ENCODE measurements around the gene TFCP2.
A peak's percentile ranks its signal among the peaks of the same experiment; 100 is the strongest.
"Not testable (repeated sequence)": the region's sequence is repeated elsewhere in the genome, so short reads cannot be mapped to it uniquely, and the experiment has no call there.

The TFCP2 gene

GRCh38 chr12:51147309-51147708, 25.6 kb downstream of the TFCP2 start:
- no peak for DNase-seq

GRCh38 chr12:51139292-51139844, 33.6 kb downstream of the TFCP2 start:
- no peak for DNase-seq

DNA sequence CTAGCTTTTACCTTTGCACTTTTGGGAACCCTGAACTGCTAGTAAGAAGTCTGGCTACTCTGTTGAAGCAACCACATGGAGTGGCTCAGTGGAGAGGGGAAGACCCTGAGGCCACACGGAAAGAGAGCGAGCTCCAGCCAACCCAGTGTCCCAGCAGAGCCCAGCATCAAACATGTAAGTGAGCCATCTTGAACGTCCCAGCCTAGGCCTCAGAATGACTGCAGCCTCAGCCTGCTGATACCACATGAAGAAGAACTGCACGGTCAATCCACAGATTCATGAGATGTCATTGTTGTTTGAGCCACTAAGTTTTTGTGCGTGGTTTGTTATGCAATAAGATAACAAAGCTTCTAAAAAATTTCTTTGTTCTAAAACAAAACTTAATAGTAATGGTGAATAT, 40.2 kb downstream of the TFCP2 start:
- no peak for DNase-seq

DNA sequence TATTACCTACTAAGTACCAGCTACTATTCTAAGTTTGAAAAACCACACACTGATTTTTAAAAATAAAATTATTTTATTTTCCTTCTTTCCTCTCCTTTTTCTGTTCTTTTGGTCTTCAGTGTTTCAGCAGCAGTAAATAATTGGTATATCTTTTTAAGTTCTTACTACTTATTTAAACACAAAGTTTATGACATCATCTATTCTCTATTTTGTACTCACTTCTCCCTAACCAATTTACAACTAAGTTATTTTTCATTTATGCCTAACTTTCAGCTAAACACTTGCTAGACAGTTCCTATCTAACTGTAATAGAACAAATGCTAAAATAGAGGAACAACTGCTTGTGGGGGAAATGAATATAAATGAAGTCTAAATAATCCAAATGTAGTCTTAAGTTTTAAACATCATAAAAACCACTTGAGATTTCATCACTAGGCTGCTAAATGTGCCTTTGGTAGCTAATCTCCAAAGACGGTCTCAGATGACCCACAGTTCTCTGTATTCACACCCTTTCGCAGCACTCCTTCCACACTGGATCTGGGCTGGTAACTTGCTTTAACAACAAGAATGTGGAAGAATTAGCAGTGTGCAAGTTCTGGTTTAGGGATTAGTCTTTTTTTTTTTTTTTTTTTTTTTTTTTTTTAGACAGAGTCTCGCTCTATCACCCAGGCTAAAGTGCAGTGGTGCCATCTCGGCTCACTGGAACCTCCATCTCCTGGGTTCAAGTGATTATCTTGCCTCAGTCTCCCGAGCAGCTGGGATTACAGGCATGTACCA, 41.0 kb downstream of the TFCP2 start:
- DNase-seq: no peak

- no peak for DNase-seq
Measured at GRCh38 chr12:51128919-51129318, 44.0 kb downstream of the TFCP2 start.

- DNase-seq: no peak
Measured at GRCh38 chr12:51127050-51127729, 45.7 kb downstream of the TFCP2 start.

DNA sequence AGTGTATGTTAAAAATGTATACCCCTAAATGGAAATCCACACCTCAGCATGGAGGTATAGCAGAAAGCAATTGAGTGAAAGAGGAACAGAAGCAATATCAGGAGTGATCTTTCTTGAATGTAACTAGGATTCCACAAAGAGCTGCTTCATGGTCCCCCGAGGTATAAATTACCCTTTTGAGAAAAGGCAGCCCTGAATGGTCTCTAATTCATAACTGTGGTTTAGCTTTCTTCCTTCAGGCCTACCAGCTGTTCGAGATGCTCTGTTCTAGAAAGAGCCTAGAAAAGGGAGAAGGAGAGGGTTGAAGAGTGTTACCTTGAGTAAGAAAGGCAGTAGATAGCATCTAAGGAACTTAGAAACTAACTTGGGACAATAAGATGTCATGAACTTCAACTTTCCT, 46.6 kb downstream of the TFCP2 start:
- no peak for DNase-seq

DNA sequence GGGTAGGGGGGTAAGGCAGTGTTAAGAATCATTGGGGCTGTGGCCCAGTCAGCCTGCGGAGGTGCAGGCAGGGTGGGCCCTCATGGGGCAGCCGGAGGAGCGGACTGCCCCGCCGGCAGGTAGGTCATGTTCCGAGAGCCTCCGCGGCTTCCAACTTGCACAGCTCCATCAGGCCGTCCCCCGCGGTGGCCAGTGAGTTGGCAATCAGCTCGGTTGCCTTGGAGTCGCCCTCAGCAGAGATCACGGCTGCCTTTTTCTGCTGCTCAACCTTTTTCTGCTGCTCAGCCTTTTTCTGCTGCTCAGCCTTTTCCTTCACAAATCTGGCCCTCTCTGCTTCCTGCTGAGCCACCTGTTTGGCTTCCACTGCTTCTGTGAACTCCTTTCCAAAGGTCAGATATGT, 48.4 kb downstream of the TFCP2 start:
- DNase-seq: no peak

GRCh38 chr12:51122844-51123243, 50.1 kb downstream of the TFCP2 start:
- DNase-seq: no peak

GRCh38 chr12:51118706-51119105, 54.2 kb downstream of the TFCP2 start:
- DNase-seq: no peak

- no peak for DNase-seq
Measured at GRCh38 chr12:51115533-51115932, 57.4 kb downstream of the TFCP2 start.

DNA sequence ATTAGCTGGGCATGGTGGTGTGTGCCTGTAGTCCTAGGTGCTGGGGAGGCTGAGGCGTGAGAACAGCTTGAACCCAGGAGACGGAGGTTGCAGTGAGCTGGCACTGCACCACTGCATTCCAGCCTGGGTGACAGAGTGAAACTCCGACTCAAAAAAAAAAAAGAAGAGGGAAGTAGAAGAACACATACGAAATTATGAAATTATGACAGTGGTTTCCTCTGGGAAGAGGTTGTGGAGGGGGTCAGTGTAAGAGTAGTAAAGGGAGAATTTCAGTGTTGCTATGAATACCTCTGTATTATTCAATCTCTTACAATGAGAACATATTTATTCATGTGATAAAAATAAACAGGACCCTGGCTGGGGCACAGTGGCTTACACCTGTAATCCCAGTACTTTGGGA, 64.8 kb downstream of the TFCP2 start:
- no peak for DNase-seq

GRCh38 chr12:51103977-51104376, 69.0 kb downstream of the TFCP2 start:
- DNase-seq: no peak

DNA sequence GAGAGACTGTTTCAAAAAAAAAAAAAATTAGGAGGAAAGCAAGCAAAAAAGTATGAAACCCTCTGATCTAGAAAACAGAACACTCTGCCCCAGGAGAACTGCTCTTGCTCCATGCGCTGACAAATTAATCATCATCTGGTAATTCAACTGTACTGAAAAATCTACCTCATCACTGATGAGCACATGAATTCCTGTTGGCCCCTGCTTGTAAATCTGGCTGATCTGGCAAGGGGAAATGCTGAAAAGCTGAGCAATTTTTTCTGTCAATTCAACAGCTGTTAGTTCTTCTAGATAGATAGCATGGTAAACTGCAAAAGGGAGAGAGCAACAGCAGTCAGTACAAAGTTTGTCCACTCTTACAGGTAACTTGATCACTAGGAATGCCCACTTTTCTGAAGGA, 74.3 kb downstream of the TFCP2 start:
- no peak for DNase-seq

DNA sequence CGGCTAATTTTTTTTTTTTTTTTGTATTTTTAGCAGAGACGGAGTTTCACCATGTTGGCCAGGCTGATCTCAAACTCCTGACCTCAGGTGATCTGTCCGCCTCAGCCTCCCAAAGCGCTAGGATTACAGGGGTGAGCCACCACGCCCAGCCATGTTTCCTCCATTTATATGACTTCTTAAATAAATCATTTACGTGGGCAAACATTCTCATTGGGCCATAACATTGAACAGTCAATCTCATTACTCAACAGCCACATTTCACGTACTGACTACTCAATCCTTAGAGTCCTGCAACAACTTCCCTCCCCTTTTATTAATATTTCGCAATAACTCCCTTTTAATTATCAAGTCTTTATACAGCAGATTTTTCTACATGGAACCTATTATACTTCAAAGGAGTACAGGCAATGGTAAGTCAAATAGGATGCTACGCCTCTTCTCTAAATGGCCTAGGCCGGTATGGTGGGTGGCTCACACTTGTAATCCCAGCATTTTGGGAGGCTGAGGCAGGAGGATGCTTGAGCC, 82.2 kb downstream of the TFCP2 start:
- no peak for DNase-seq

- no peak for DNase-seq
Measured at GRCh38 chr12:51087818-51088217, 85.1 kb downstream of the TFCP2 start.

- no peak for DNase-seq
Measured at GRCh38 chr12:51086933-51087332, 86.0 kb downstream of the TFCP2 start.

- DNase-seq: no peak
Measured at GRCh38 chr12:51085757-51086156, 87.2 kb downstream of the TFCP2 start.

DNA sequence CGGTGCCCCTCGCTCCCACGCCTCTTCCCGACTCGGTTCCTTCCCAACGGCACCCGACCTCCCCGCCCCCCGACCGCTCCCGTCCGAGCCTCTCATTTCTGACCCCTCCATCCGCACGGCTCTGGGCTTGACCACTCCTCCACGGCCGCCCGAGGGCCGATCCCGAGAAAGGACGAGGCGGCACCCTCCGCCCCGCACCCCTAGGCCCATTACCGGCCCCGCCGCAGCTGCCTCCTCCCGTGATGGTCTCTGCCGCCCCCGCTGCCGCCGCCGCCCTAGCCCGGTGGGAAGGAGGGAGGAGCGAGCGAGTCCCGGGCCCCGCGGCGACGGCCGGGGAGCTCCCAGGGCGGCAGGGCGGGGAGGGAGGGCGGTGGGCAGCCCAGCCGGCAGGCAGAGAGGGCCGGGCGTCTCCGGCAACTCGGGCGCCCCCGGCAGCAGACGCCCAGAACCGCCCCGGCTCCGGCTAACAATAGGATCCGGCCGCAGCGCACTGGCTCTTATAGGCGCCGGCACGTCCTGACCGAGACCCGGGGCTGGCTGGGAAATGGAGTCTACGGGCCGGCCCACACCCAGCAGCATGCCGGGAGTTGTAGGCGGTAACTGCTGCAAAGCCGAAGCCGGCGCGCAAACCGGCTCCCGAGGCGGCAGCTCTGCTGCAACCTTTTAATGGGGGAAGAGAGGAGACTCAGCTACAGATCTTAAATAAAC, 89.7 kb downstream of the TFCP2 start, which contains the start of gene CSRNP2:
TSS of gene CSRNP2 (minus strand) at position 471 of the 708 bp plus-strand sequence. CDS start 7,035 bp downstream, outside the sequence.
- DNase-seq: peak; percentile 81 to 96

DNA sequence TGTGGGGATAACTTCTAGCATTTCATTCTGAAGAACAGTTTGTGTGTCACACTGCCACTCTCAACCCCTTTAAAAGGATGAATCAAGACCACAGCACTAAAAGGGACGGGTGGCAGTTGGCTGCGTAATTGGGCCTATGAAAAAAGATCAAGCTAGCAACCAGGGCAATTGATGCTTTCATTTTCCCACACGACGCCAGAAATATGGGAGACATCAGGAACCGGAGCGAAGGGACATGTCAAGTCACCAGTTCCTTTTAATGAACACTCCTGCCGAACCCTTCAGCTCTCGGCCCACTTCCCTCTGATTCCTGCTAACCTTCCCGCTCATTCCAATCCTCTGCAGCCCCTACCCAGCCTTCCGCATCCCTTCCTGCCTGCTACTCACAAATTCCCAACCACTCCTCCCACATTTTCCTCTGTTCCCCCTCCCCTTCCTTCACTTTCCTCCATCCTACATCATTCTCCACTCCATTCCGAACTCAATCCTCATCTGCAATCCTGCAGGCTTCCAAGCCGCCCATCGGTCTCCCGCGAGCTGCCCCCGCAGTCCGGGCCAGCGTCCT, 90.3 kb downstream of the TFCP2 start:
- DNase-seq: peak in 1 of 2 experiments; percentile 19

- no peak for DNase-seq
Measured at GRCh38 chr12:51081421-51081820, 91.5 kb downstream of the TFCP2 start.

GRCh38 chr12:51080136-51080535, 92.8 kb downstream of the TFCP2 start:
- DNase-seq: no peak

DNA sequence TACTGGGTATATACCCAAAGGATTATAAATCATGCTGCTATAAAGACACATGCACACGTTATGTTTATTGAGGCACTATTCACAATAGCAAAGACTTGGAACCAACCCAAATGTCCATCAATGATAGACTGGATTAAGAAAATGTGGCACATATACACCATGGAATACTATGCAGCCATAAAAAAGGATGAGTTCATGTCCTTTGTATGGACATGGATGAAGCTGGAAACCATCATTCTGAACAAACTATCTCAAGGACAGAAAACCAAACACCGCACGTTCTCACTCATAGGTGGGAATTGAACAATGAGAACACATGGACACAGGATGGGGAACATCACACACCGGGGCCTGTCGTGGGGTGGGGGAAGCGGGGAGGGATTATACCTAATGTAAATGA, 94.1 kb downstream of the TFCP2 start:
- not testable (repeated sequence) for DNase-seq
